ENCODE results near the gene ALPG.

The ALPG gene

DNA sequence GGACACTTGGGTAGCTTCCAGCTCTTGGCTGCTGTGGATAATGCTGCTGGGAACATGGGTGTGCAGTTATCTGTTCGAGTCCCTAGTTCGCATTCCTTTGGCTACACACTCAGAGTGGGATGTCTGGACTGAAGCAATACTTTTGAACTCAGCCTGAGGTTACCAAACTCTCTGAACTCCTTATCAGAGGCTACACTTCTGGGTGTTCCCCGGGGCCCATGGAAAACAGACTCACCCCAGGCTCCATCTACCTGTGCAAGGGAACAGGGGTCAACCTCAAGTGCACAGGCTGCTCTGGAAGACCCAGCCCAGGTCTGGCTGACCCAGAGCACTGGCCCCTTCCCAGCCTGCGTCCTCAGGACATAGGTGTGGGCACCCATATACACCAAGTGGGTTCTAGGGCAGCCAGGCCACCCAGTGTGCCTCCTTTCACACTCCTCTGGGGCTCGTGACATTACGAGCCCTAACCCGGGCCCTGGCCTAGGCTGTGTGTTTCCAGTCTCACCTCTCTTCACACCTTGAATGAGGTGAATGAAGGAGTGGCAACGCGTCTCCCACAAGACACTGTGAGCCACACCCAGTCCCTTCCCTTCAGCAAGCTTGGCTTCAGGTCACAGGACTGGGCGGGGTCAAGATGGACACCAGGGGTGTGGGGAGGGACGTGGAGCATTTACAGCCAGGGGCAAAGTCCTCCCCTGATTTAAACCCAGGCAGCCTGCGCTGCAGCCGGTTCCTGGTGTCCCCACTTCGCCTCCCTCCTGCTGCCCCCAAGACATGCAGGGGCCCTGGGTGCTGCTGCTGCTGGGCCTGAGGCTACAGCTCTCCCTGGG lies 49.0 kb downstream of the ALPG start, which contains the start of gene ALPI:
TSS of gene ALPI (plus strand) at position 728 of the 830 bp plus-strand sequence. CDS start at position 775, 47 bp downstream.
- Histone ChIP-seq H3K4me1 (ENCODE audit: control insufficient read depth in 5 of 5, insufficient read depth in 5 of 5, low read length in 5 of 5) (no peaks in the 10 kb centered on the region), H3K27me3 (ENCODE audit: control insufficient read depth in 5 of 5, insufficient read depth in 4 of 5, low read length in 5 of 5) (peaks cover 25 to 38% (median 28%) of the 10 kb centered on the region in 5 donors), H3K9me3 (ENCODE audit: control insufficient read depth in 5 of 5, low read length in 5 of 5) (no peaks in the 10 kb centered on the region), H3K9ac (ENCODE audit: low read length in 5 of 5) (no peak within 1 kb of the TSS), H3K4me3 (ENCODE audit: low read depth in 1 of 5, low read length in 5 of 5) (no peak within 1 kb of the TSS), H3K36me3 (ENCODE audit: control insufficient read depth in 5 of 5, insufficient read depth in 5 of 5, low read length in 5 of 5) (no peaks in the 10 kb centered on the region), H3K27ac (ENCODE audit: low read depth, low read length) (no peak within 1 kb of the TSS)

DNA sequence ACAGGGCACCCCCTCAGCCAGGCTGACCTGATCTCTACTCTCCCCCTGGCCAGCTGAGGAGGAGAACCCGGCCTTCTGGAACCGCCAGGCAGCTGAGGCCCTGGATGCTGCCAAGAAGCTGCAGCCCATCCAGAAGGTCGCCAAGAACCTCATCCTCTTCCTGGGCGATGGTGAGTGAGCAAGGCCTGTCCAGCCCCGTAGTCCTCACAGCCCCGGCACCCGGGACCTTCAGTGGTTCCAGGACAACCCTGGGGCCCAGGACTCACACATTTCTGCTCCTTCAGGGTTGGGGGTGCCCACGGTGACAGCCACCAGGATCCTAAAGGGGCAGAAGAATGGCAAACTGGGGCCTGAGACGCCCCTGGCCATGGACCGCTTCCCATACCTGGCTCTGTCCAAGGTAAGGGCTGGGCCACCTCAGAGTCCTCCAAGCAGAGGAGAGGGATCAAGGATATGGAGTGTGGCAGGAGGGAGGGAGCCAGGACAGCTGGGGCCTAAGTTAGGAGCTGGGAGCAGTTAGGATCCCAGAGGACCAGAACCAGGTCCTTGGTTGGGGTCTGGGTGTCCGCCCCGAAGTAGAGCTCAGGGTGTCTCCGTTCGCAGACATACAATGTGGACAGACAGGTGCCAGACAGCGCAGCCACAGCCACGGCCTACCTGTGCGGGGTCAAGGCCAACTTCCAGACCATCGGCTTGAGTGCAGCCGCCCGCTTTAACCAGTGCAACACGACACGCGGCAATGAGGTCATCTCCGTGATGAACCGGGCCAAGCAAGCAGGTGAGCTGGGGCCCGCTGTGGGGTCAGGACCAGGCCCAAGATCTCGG lies 49.9 kb downstream of the ALPG start:
- Histone ChIP-seq H3K4me1 (ENCODE audit: control insufficient read depth in 5 of 5, insufficient read depth in 5 of 5, low read length in 5 of 5) (no peaks in the 10 kb centered on the region), H3K27ac (ENCODE audit: low read depth, low read length) (no peak overlapping the region), H3K9me3 (ENCODE audit: control insufficient read depth in 5 of 5, low read length in 5 of 5) (no peaks in the 10 kb centered on the region), H3K9ac (ENCODE audit: low read length in 5 of 5) (no peak overlapping the region), H3K36me3 (ENCODE audit: control insufficient read depth in 5 of 5, insufficient read depth in 5 of 5, low read length in 5 of 5) (no peaks in the 10 kb centered on the region), H3K4me3 (ENCODE audit: low read depth in 1 of 5, low read length in 5 of 5) (no peak overlapping the region), H3K27me3 (ENCODE audit: control insufficient read depth in 5 of 5, insufficient read depth in 4 of 5, low read length in 5 of 5) (peaks cover 25 to 40% (median 28%) of the 10 kb centered on the region in 5 donors)

DNA sequence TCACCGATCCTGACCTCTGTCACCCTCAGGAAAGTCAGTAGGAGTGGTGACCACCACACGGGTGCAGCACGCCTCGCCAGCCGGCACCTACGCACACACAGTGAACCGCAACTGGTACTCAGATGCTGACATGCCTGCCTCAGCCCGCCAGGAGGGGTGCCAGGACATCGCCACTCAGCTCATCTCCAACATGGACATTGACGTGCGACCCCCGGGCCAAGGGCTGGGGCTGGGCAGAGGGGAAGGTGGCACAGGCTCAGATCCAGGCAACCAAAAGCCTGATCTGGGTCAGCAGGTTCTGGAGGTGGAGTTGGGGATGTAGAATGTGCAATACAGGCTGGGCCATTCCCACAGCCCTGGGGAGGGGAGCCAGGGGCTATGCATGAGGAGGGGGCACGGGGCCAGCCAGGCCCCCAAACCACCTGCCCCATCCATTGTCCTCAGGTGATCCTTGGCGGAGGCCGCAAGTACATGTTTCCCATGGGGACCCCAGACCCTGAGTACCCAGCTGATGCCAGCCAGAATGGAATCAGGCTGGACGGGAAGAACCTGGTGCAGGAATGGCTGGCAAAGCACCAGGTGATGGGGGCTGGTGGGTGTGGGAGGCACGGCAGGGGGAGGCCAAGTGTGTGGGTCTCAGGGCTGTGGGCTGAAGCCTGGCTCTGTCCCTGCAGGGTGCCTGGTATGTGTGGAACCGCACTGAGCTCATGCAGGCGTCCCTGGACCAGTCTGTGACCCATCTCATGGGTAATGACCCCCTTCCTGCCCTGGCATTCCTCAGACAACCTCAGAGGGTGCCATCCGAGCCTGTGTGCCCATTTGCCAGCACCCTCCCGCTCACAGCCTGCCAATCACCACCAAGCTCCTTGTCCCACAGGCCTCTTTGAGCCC lies 50.7 kb downstream of the ALPG start:
- H3K9me3 ChIP-seq (ENCODE audit: control insufficient read depth in 5 of 5, low read length in 5 of 5), result no peaks in the 10 kb centered on the region
- no peaks in the 10 kb centered on the region for H3K36me3 ChIP-seq (ENCODE audit: control insufficient read depth in 5 of 5, insufficient read depth in 5 of 5, low read length in 5 of 5)
- no peak overlapping the region for H3K9ac ChIP-seq (ENCODE audit: low read length in 5 of 5)
- no peak overlapping the region for H3K4me3 ChIP-seq (ENCODE audit: low read depth in 1 of 5, low read length in 5 of 5)
- H3K27ac ChIP-seq (ENCODE audit: low read depth, low read length), result no peak overlapping the region
- H3K27me3 ChIP-seq (ENCODE audit: control insufficient read depth in 5 of 5, insufficient read depth in 4 of 5, low read length in 5 of 5), result peaks cover 25 to 40% (median 28%) of the 10 kb centered on the region in 5 donors
- no peaks in the 10 kb centered on the region for H3K4me1 ChIP-seq (ENCODE audit: control insufficient read depth in 5 of 5, insufficient read depth in 5 of 5, low read length in 5 of 5)

DNA sequence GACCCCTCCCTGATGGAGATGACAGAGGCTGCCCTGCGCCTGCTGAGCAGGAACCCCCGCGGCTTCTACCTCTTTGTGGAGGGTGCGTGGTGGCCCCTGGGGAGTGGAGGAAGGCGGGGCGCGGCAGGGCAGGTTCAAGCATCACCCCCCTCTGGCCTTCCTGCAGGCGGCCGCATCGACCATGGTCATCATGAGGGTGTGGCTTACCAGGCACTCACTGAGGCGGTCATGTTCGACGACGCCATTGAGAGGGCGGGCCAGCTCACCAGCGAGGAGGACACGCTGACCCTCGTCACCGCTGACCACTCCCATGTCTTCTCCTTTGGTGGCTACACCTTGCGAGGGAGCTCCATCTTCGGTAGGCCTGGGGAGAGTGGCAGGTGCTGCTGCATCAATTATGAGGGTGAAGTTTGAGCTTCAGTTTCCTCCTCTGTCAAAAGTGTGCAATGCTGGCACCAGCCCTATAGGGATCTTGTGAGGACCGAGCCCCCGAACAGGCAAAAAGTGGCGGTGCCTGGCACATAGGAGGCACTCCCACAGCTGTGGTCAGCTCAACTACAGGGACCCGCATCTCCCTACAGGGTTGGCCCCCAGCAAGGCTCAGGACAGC lies 51.5 kb downstream of the ALPG start:
- H3K36me3 ChIP-seq (ENCODE audit: control insufficient read depth in 5 of 5, insufficient read depth in 5 of 5, low read length in 5 of 5), result no peaks in the 10 kb centered on the region
- H3K9ac ChIP-seq (ENCODE audit: low read length in 5 of 5), result no peak overlapping the region
- no peak overlapping the region for H3K4me3 ChIP-seq (ENCODE audit: low read depth in 1 of 5, low read length in 5 of 5)
- no peaks in the 10 kb centered on the region for H3K4me1 ChIP-seq (ENCODE audit: control insufficient read depth in 5 of 5, insufficient read depth in 5 of 5, low read length in 5 of 5)
- no peaks in the 10 kb centered on the region for H3K9me3 ChIP-seq (ENCODE audit: control insufficient read depth in 5 of 5, low read length in 5 of 5)
- H3K27ac ChIP-seq (ENCODE audit: low read depth, low read length), result no peak overlapping the region
- H3K27me3 ChIP-seq (ENCODE audit: control insufficient read depth in 5 of 5, insufficient read depth in 4 of 5, low read length in 5 of 5), result peaks cover 25 to 40% (median 28%) of the 10 kb centered on the region in 5 donors

DNA sequence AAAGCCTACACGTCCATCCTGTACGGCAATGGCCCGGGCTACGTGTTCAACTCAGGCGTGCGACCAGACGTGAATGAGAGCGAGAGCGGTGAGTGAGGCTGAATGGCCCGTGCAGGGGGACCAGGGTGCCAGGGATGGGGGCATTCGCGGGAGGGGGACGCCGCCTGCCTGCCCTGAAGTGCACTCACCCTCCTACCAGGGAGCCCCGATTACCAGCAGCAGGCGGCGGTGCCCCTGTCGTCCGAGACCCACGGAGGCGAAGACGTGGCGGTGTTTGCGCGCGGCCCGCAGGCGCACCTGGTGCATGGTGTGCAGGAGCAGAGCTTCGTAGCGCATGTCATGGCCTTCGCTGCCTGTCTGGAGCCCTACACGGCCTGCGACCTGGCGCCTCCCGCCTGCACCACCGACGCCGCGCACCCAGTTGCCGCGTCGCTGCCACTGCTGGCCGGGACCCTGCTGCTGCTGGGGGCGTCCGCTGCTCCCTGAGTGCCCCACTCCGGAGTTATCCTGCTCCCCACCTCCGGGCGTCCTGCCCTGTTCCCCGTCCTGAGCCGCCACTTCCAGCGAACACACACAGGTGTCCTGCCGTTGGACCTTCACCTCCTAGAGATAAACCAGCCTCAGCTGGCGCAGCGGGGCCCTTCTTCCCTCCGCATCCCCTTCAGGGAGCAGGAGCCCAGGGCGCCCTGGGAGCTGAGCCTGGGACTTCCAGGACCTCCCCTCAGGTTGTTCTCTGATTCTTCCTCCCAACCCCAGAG lies 52.2 kb downstream of the ALPG start:
- H3K27me3 ChIP-seq (ENCODE audit: control insufficient read depth in 5 of 5, insufficient read depth in 4 of 5, low read length in 5 of 5), result peaks cover 25 to 42% (median 28%) of the 10 kb centered on the region in 5 donors
- H3K27ac ChIP-seq (ENCODE audit: low read depth, low read length), result no peak overlapping the region
- no peaks in the 10 kb centered on the region for H3K36me3 ChIP-seq (ENCODE audit: control insufficient read depth in 5 of 5, insufficient read depth in 5 of 5, low read length in 5 of 5)
- H3K9ac ChIP-seq (ENCODE audit: low read length in 5 of 5), result no peak overlapping the region
- H3K4me1 ChIP-seq (ENCODE audit: control insufficient read depth in 5 of 5, insufficient read depth in 5 of 5, low read length in 5 of 5), result no peaks in the 10 kb centered on the region
- no peaks in the 10 kb centered on the region for H3K9me3 ChIP-seq (ENCODE audit: control insufficient read depth in 5 of 5, low read length in 5 of 5)
- H3K4me3 ChIP-seq (ENCODE audit: low read depth in 1 of 5, low read length in 5 of 5), result no peak overlapping the region

DNA sequence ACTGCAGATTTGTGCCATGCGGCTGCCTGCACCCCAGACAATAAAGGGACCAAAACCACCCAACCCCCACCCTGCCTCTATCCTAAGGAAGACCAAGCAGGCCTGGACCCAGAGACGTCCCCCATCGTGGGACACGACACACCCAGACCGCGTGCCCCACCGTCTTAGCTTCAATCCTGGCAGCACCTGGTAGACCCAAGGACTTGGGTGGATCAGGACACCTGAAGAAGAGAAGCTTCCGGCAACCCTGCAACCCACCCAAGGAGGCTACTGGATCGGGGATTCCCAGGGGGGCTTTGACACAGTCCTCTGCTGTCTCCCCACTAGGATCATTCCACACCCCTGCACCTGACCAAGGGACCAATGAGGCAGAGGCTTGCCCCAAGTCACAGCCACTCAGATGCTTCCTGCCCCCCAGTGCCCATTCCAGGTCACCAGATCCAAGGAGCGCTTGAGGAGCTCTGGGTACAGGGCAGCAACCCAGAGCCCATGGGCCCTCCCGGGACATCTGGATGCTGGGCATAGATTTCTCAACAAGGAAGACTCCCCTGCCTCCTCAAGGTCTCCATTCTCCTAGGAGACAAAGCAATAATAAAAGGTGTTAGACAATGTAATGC lies 52.9 kb downstream of the ALPG start:
- Histone ChIP-seq H3K9me3 (ENCODE audit: control insufficient read depth in 5 of 5, low read length in 5 of 5) (no peaks in the 10 kb centered on the region), H3K27ac (ENCODE audit: low read depth, low read length) (no peak overlapping the region), H3K36me3 (ENCODE audit: control insufficient read depth in 5 of 5, insufficient read depth in 5 of 5, low read length in 5 of 5) (no peaks in the 10 kb centered on the region), H3K9ac (ENCODE audit: low read length in 5 of 5) (no peak overlapping the region), H3K4me1 (ENCODE audit: control insufficient read depth in 5 of 5, insufficient read depth in 5 of 5, low read length in 5 of 5) (no peaks in the 10 kb centered on the region), H3K4me3 (ENCODE audit: low read depth in 1 of 5, low read length in 5 of 5) (no peak overlapping the region), H3K27me3 (ENCODE audit: control insufficient read depth in 5 of 5, insufficient read depth in 4 of 5, low read length in 5 of 5) (peaks cover 25 to 48% (median 29%) of the 10 kb centered on the region in 5 donors)

DNA sequence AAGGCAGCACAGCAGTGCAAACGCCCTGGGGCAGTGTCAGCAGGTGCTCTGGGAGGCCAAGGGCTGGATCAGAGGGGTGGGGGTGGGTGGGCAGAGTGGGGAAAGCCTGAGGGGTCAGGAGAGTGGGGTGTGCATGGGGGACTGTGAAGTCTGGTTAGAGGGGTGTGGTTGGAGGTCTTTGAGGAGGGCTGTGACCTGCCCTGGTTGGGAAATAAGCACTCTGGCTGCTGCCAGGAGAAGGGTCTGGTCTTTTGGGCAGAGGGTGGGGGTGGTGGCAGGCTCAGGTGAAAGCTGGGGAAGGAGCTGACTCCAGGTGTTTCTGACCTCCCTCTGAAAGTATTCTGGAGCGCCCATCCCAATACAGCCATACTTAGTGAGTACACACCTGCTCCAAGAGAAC lies 53.5 kb downstream of the ALPG start:
- Histone ChIP-seq H3K4me1 (ENCODE audit: control insufficient read depth in 5 of 5, insufficient read depth in 5 of 5, low read length in 5 of 5) (no peaks in the 10 kb centered on the region), H3K4me3 (ENCODE audit: low read depth in 1 of 5, low read length in 5 of 5) (no peak overlapping the region), H3K36me3 (ENCODE audit: control insufficient read depth in 5 of 5, insufficient read depth in 5 of 5, low read length in 5 of 5) (no peaks in the 10 kb centered on the region), H3K9ac (ENCODE audit: low read length in 5 of 5) (no peak overlapping the region), H3K27ac (ENCODE audit: low read depth, low read length) (no peak overlapping the region), H3K27me3 (ENCODE audit: control insufficient read depth in 5 of 5, insufficient read depth in 4 of 5, low read length in 5 of 5) (peaks cover 25 to 48% (median 32%) of the 10 kb centered on the region in 5 donors), H3K9me3 (ENCODE audit: control insufficient read depth in 5 of 5, low read length in 5 of 5) (no peaks in the 10 kb centered on the region)

All from subcutaneous abdominal adipose tissue (tissue), 5 donors.